IMR-90 (cell line): ENCODE results near the gene ZNF408. TPM values are rescaled to one million over a fixed set of nuclear protein-coding genes. Genes with fewer than 3 reads are reported as not detected.

Source experiments
- ATAC-seq: fragments of 200-7000 bp; cut with Tn5 transposase; 2 replicates; pipeline ENCODE4 v1.9.1; 2020; ENCODE audit warnings: low read depth, mild to moderate bottlenecking, moderate library complexity
- BruUV-seq: library from RNA; stranded (reverse); fragments of 400-500 nt; replicated peaks from 2 replicates; lab custom pipeline; 2021; lab: Mats Ljungman, UMichigan
- CTCF ChIA-PET: fragments of 300-600 bp; formaldehyde crosslinking; extraction: SDS; loops from one replicate; lab custom pipeline; 2021; ENCODE audit warnings: antibody characterized with exemption; lab: Yijun Ruan, JAX
- POLR2A ChIA-PET: fragments of 300-600 bp; sonication (Branson Sonifier 250); formaldehyde crosslinking; loops from one replicate; lab custom pipeline; 2022; ENCODE audit warnings: antibody characterized with exemption; ENCODE audit not compliant: unreplicated experiment; lab: Charles Lee
- DNase-seq: peaks from one replicate; pipeline ENCODE4 v3.0.0; 2013
- H2AFZ ChIP-seq: replicated peaks from 2 replicates; pipeline ENCODE3; 2013; ENCODE audit warnings: low read length, mild to moderate bottlenecking; ENCODE audit not compliant: poor library complexity
- H2AK5ac ChIP-seq: 2 replicates; pipeline ENCODE4 v1.6.1; 2013; ENCODE audit warnings: low read depth, low read length, inconsistent platforms
- H2AK9ac ChIP-seq: replicated peaks from 2 replicates; pipeline ENCODE3; 2013; ENCODE audit warnings: mild to moderate bottlenecking, low read depth, low read length, moderate library complexity; ENCODE audit not compliant: poor library complexity
- H2BK120ac ChIP-seq: 2 replicates; pipeline ENCODE4 v1.6.1; 2013; ENCODE audit warnings: low read depth, low read length, inconsistent platforms
- H2BK15ac ChIP-seq: 3 replicates; pipeline ENCODE4 v1.6.1; 2013; ENCODE audit warnings: low read depth, low read length, inconsistent platforms
- H2BK20ac ChIP-seq: 2 replicates; pipeline ENCODE4 v1.6.1; 2013; ENCODE audit warnings: low read depth, mild to moderate bottlenecking, inconsistent platforms, low read length, moderate library complexity
- H2BK5ac ChIP-seq: 2 replicates; pipeline ENCODE4 v1.6.1; 2013; ENCODE audit warnings: mild to moderate bottlenecking, low read depth, low read length, inconsistent platforms; ENCODE audit not compliant: poor library complexity, severe bottlenecking
- H3K14ac ChIP-seq: replicated peaks from 2 replicates; pipeline ENCODE4 v1.6.1; 2013; ENCODE audit warnings: low read depth, low read length, inconsistent platforms
- H3K18ac ChIP-seq: 2 replicates; pipeline ENCODE4 v1.6.1; 2013; ENCODE audit warnings: low read depth, low read length, control low read depth
- H3K23ac ChIP-seq: 2 replicates; pipeline ENCODE4 v1.6.1; 2013; ENCODE audit warnings: low read depth, low read length, inconsistent platforms
- H3K27ac ChIP-seq: 2 replicates; pipeline ENCODE4 v1.5.1; 2013; ENCODE audit warnings: mild to moderate bottlenecking, control low read depth, low read length; ENCODE audit not compliant: insufficient read depth
- H3K27me3 ChIP-seq: 2 replicates; pipeline ENCODE4 v1.6.1; 2013; ENCODE audit warnings: low read length; ENCODE audit not compliant: control insufficient read depth, insufficient read depth
- H3K36me3 ChIP-seq: 2 replicates; pipeline ENCODE4 v1.6.1; 2013; ENCODE audit warnings: low read length, mixed read lengths; ENCODE audit not compliant: control insufficient read depth, insufficient read depth
- H3K4ac ChIP-seq: 2 replicates; pipeline ENCODE4 v1.6.1; 2013; ENCODE audit warnings: low read depth, low read length, inconsistent platforms
- H3K4me1 ChIP-seq: 2 replicates; pipeline ENCODE4 v1.6.1; 2013; ENCODE audit warnings: low read length, mixed read lengths; ENCODE audit not compliant: control insufficient read depth, insufficient read depth
- H3K4me2 ChIP-seq: 2 replicates; pipeline ENCODE4 v1.6.1; 2013; ENCODE audit warnings: low read depth, mild to moderate bottlenecking, control low read depth, low read length, moderate library complexity
- H3K4me3 ChIP-seq: 2 replicates; pipeline ENCODE4 v1.5.1; 2013; ENCODE audit warnings: low read depth, mild to moderate bottlenecking, control low read depth, low read length, moderate library complexity; ENCODE audit not compliant: insufficient read depth
- H3K56ac ChIP-seq: 2 replicates; pipeline ENCODE4 v1.6.1; 2013; ENCODE audit warnings: low read length, inconsistent platforms; ENCODE audit not compliant: insufficient read depth; ENCODE audit errors: extremely low read depth
- H3K79me1 ChIP-seq, 2 experiments: 2 replicates each; pipeline ENCODE4 v1.6.1; 2013; ENCODE audit warnings: low read length in 2 of 2, inconsistent platforms in 1 of 2, low read depth in 1 of 2
- H3K9ac ChIP-seq: 2 replicates; pipeline ENCODE4 v1.6.1; 2013; ENCODE audit warnings: low read depth, low read length, control low read depth
- H3K9me1 ChIP-seq: 2 replicates; pipeline ENCODE4 v1.6.1; 2013; ENCODE audit warnings: low read length, inconsistent platforms; ENCODE audit not compliant: insufficient read depth
- H3K9me3 ChIP-seq: 2 replicates; pipeline ENCODE4 v1.6.1; 2013; ENCODE audit warnings: low read length; ENCODE audit not compliant: control insufficient read depth, insufficient read depth
- H4K20me1 ChIP-seq: 2 replicates; pipeline ENCODE4 v1.6.1; 2013; ENCODE audit warnings: low read length, inconsistent platforms; ENCODE audit not compliant: insufficient read depth
- H4K5ac ChIP-seq: 2 replicates; pipeline ENCODE4 v1.6.1; 2013; ENCODE audit warnings: mild to moderate bottlenecking, low read depth, low read length, control low read depth
- H4K8ac ChIP-seq, 2 experiments: 2 replicates each; pipeline ENCODE4 v1.6.1; 2013; ENCODE audit warnings: low read depth in 2 of 2, low read length in 2 of 2, control low read depth in 1 of 2, inconsistent platforms in 1 of 2
- H4K91ac ChIP-seq: 2 replicates; pipeline ENCODE4 v1.6.1; 2013; ENCODE audit warnings: low read depth, low read length, inconsistent platforms; ENCODE audit not compliant: insufficient read depth
- WGBS, 2 experiments: methylation state at CpG; one replicate each; pipeline versions ENCODE4 v1.1.5 to v1.1.7; 2013; ENCODE audit warnings: missing lambda C conversion rate in 2 of 2; ENCODE audit not compliant: insufficient read length in 1 of 2; ENCODE audit errors: extremely low coverage in 2 of 2; 5-methylcytosine and 5-hydroxymethylcytosine counted together
- dilution Hi-C: fragments of 300-500 bp; cut with HindIII; formaldehyde crosslinking; loops from one replicate; pipeline ENCODE4 v1.14.3; 2018; ENCODE audit warnings: low sequenced_read_pairs; ENCODE audit not compliant: unreplicated experiment
- in situ Hi-C: fragments of 300-500 bp; cut with MboI; formaldehyde crosslinking; loops from 3 replicates; pipeline ENCODE4 v1.14.3; 2019; ENCODE audit warnings: low sequenced_read_pairs, inconsistent platforms, mixed read lengths
- intact Hi-C: fragments of 100-400 bp; cut with micrococcal nuclease; formaldehyde crosslinking; loops from 2 replicates; pipeline ENCODE4 v1.10.0; 2022
- polyA plus RNA-seq, 3 experiments: library from polyadenylated mRNA; depleted of rRNA; stranded (reverse); fragments of >200 nt; gene quantifications; 2 replicates each; pipeline ENCODE4 v1.2.3, GENCODE V29; 2012; ENCODE audit warnings: low replicate concordance in 1 of 3
- total RNA-seq: library from RNA; depleted of rRNA; stranded (reverse); fragments of >200 nt; gene quantifications from 2 replicates; pipeline ENCODE4 v1.2.3, GENCODE V29; 2012
- TF ChIP-seq, protein P1 (sequence below): fragments of 150-350 bp; IDR thresholded peaks from 2 replicates; pipeline ENCODE4 v1.6.1; 2017; ENCODE audit warnings: mild to moderate bottlenecking, antibody characterized with exemption, low read length, low read depth

The ZNF408 gene
- total and polyA plus RNA-seq, 2 of the 4 experiments (the other 2 are of a cell fraction): 9.5 to 11.1 TPM

DNA sequence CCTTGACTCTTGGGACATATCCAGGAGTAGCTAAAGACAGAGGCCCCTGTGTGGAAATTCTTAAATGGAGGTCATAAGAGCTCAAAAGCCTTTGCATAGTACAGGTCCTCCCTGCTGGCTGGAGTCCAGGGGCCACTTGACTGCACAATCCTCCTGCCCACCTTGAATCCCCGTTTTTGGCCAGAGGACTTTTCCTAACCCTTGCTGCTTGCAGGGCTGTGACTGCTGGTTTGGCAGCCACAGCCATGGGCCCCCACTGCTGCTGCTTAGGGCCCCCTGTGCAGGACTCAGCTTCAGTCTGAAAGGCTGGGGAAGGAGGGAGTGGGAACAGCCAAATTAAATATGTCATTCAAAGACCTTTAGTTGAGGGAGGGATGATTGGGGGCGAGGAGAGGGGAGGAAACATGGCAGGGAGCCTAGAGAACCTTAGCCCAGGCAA lies 33.8 kb upstream of the ZNF408 start:
- Histone ChIP-seq H2BK20ac (no peak overlapping the region), H3K18ac (no peak overlapping the region), H4K91ac (no peak overlapping the region), H3K9me3 (no peaks in the 10 kb centered on the region), H3K79me1 (peaks cover 0 to 8% of the 10 kb centered on the region in 2 experiments; a peak in 2 of 4 replicates), H3K27me3 (no peaks in the 10 kb centered on the region), H3K56ac (no peak overlapping the region), H3K9me1 (peaks cover 12% of the 10 kb centered on the region), H3K36me3 (peaks cover 54% of the 10 kb centered on the region), H4K8ac (no peak overlapping the region), H4K5ac (no peak overlapping the region), H2BK5ac (no peak overlapping the region), H2BK15ac (no peak overlapping the region), H3K4me1 (peaks cover 5% of the 10 kb centered on the region), H3K14ac (no peak overlapping the region), H3K4ac (no peak overlapping the region), H2BK120ac (no peak overlapping the region), H2AFZ (no peak overlapping the region), H4K20me1 (no peaks in the 10 kb centered on the region), H3K4me3 (no peak overlapping the region), H2AK5ac (no peak overlapping the region), H3K4me2 (no peak overlapping the region), H2AK9ac (no peak overlapping the region), H3K23ac (no peak overlapping the region), H3K9ac (no peak overlapping the region), H3K27ac (no peak overlapping the region)
- DNase-seq: no peak
- 100% methylated on average over 2 of the region's 2 CpGs; no CpG with 5 or more reads in 1 of the 2 experiments for WGBS, 2 experiments
- intact Hi-C loops: no loop called here
- CTCF ChIA-PET: interaction anchor here (0.5 kb wide), 1 partner anchor 31 kb away, joined by 3 read pairs; no protein-coding TSS in a partner anchor
- dilution Hi-C loops: no loop called here
- in situ Hi-C loops: no loop called here
- TF ChIP-seq, protein P1, sequence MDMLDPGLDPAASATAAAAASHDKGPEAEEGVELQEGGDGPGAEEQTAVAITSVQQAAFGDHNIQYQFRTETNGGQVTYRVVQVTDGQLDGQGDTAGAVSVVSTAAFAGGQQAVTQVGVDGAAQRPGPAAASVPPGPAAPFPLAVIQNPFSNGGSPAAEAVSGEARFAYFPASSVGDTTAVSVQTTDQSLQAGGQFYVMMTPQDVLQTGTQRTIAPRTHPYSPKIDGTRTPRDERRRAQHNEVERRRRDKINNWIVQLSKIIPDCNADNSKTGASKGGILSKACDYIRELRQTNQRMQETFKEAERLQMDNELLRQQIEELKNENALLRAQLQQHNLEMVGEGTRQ: no peak
- BruUV-seq: no TSS peak
- ATAC-seq: no peak
- POLR2A ChIA-PET: no interaction called here
